ENCODE data around the gene CSNK2B.

Gene CSNK2B

GRCh38 chr6:31665501-31666336 lies at the start of gene CSNK2B:
Gene CSNK2B, plus strand, starts transcription at chr6:31666080. Its CDS starts 752 bp downstream, at chr6:31666832.
- ChIA-PET POLR2A (ENCODE audit: low non-redundant PET) (interaction anchor here (0.5 to 1.1 kb wide), 2 partner anchors 13 to 1307 kb away, joined by 4 to 6 read pairs; partner anchors contain the start of gene BAG6), CTCF (no interaction called here)
- H3K27ac ChIP-seq: peak within 1 kb of the TSS; percentile 98
- no peak for TF ChIP-seq CTCF (conservative IDR thresholded peaks at IDR 0.05; ENCODE audit: low read depth)
- peak; percentile 96 for DNase-seq (ENCODE audit: low spot score)

- CTCF ChIA-PET: interaction anchor here (0.6 kb wide), 1 partner anchor 1316 kb away, joined by 5 read pairs; no protein-coding TSS in a partner anchor
- no peak for DNase-seq (ENCODE audit: low spot score)
- POLR2A ChIA-PET (ENCODE audit: low non-redundant PET): no interaction called here
- TF ChIP-seq CTCF (conservative IDR thresholded peaks at IDR 0.05; ENCODE audit: low read depth): no peak
- no peak overlapping the region for H3K27ac ChIP-seq
These were observed 48.9 kb upstream of the CSNK2B start for GRCh38 chr6:31617010-31617409.

- CTCF ChIA-PET: interaction anchor here (0.7 to 0.9 kb wide), 2 partner anchors 21 to 187 kb away, joined by 3 to 4 read pairs; partner anchors contain the start of gene LSM2
- POLR2A ChIA-PET (ENCODE audit: low non-redundant PET): no interaction called here
- peak overlapping the region; percentile 99 for H3K27ac ChIP-seq
- peak; percentile 99 for DNase-seq (ENCODE audit: low spot score)
- TF ChIP-seq CTCF (conservative IDR thresholded peaks at IDR 0.05; ENCODE audit: low read depth): no peak
These were observed 45.9 kb upstream of the CSNK2B start for GRCh38 chr6:31619805-31620585.

- DNase-seq (ENCODE audit: low spot score): peak; percentile 73
- ChIA-PET POLR2A (ENCODE audit: low non-redundant PET) (no interaction called here), CTCF (interaction anchor here (0.9 kb wide), 1 partner anchor 22 kb away, joined by 3 read pairs; no protein-coding TSS in a partner anchor)
These were observed 45.1 kb upstream of the CSNK2B start, which contains the start of gene PRRC2A for GRCh38 chr6:31620586-31621319. Gene PRRC2A, plus strand, starts transcription at chr6:31620715. Its CDS starts 2,075 bp downstream, at chr6:31622790.

GRCh38 chr6:31621320-31621939 lies 44.5 kb upstream of the CSNK2B start:
- POLR2A ChIA-PET (ENCODE audit: low non-redundant PET): no interaction called here

More at GRCh38 chr6:31620586-31621319, 45.1 kb upstream of the CSNK2B start, which contains the start of gene PRRC2A:
- TF ChIP-seq CTCF (conservative IDR thresholded peaks at IDR 0.05; ENCODE audit: low read depth): no peak
- H3K27ac ChIP-seq: peak within 1 kb of the TSS; percentile 99

More at GRCh38 chr6:31621320-31621939, 44.5 kb upstream of the CSNK2B start:
- peak overlapping the region; percentile 99 for H3K27ac ChIP-seq
- no peak for DNase-seq (ENCODE audit: low spot score)
- TF ChIP-seq CTCF (conservative IDR thresholded peaks at IDR 0.05; ENCODE audit: low read depth): no peak
- CTCF ChIA-PET: no interaction called here
